Stimulated activated CD4-positive, alpha-beta T cell treated with anti-CD3 and anti-CD28 coated beads, Interleukin-2, amount 100 ng/mL, for 24 hours (primary cell): ENCODE results near the gene PLCH2.

Experiments
- DNase-seq, 2 donors: peaks; one replicate each; pipeline ENCODE4 v3.0.0-alpha.2; 2020

PLCH2 gene

DNA sequence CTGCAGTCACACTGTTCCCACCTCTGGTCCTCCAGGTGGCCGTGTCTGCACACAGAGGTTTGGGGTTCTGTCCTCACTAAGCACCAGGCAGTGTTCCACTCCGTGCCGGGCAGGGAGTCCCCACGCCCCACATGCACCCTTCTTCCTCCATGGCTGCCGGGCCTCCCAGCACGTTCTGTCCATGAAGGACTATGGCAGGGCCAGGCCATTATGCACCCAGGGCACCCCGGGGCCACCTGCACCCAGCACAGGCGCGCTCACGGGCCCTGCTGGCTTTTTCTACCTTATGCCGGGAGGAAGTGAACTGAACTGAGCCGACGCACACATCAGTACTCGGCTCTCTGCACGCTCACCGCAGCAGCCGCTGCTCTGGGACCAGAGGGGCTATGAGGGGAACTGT lies 40.0 kb downstream of the PLCH2 start:
- no peak for DNase-seq

DNA sequence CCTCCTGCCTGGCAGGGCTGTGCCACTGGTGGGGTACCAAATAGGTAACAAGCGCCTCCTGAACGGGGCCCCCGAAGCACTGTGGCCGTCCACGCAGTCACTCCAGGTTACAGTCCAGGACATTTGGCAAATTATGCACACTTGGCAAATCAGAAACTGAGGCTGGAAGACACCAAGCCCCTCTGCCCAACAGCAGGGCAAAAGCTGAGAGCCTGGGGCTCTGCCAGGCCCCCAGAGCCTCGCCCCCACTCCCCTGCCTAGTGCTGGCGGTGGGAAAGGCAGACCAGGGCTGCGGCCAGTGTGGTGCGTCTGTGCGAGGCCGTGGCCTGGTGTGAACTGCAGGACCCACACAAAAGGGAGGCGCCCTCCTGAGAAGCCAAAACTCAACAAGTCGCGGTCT lies 40.9 kb downstream of the PLCH2 start:
- DNase-seq: no peak

- DNase-seq: no peak
Measured at GRCh38 chr1:2517966-2518365, 41.9 kb downstream of the PLCH2 start.

GRCh38 chr1:2518528-2518927 lies 42.4 kb downstream of the PLCH2 start:
- no peak for DNase-seq

- DNase-seq: no peak
Measured at GRCh38 chr1:2519029-2519685, 43.1 kb downstream of the PLCH2 start.

- no peak for DNase-seq
Measured at GRCh38 chr1:2519729-2520128, 43.6 kb downstream of the PLCH2 start.

DNA sequence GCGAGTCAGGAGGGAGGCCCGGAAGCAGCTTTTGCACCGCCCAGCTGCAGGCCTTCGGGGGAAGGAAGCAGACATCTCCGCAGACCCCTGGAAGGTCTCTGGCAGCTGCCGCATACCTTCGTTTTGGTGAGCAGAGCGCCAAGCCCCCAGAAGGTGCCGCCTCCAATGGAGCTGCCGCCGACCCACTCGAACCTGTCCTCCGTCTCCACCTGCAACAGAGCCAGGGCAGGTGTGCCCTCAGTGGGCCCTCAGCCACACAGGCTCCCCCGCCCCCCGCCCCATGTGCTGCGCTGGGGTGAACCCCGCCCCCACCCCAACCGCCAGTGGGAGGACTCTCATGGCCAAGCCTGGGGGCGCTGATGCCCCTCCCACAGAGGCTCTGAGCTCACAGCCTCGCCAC lies 44.1 kb downstream of the PLCH2 start:
- no peak for DNase-seq

DNA sequence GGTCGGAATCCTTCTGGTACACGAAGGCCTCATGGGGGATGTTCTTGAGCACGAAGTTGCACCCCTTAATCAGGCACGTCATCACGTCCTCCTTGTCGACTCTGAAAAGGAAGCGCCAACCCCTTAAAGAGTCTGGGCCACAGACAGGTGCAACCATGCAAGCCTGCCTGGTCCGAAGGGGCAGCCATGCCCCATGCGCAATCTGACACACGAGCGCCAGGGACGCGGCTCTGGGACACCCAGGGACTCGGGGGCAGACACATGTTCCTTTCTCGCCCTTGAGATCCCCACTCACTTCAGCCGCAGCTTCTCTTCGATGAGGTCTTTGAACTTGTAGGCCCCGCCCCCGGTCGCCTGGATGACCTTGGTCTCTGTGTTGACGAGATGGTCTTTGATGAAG lies 44.7 kb downstream of the PLCH2 start:
- no peak for DNase-seq

DNA sequence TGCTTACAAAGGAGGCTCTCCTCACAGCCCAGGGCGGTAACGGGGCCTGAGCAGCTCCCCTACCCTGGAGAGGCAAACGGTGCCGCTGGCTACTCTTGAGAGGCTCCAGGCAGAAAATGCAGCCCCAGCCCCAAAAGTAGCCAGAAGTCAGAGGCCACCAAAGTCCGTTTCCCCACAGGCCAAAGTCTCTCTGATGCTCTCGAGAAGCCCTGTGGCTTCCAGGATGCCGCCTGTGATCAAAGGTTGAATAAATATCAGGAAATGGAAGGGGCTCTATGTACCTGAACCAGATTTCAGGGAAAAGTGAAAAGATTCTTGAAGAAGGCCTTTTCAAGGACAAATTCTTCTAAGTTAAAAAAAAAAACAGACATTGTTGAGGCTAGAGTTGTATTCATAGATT lies 46.1 kb downstream of the PLCH2 start:
- DNase-seq: no peak

GRCh38 chr1:2523191-2523890 lies 47.3 kb downstream of the PLCH2 start:
- DNase-seq: peak in 1 of 2 donors; percentile 35

GRCh38 chr1:2523891-2524609 lies 48.0 kb downstream of the PLCH2 start:
- peak in 1 of 2 donors; percentile 39 for DNase-seq

- no peak for DNase-seq
Measured at GRCh38 chr1:2525572-2525919, 49.5 kb downstream of the PLCH2 start.

DNA sequence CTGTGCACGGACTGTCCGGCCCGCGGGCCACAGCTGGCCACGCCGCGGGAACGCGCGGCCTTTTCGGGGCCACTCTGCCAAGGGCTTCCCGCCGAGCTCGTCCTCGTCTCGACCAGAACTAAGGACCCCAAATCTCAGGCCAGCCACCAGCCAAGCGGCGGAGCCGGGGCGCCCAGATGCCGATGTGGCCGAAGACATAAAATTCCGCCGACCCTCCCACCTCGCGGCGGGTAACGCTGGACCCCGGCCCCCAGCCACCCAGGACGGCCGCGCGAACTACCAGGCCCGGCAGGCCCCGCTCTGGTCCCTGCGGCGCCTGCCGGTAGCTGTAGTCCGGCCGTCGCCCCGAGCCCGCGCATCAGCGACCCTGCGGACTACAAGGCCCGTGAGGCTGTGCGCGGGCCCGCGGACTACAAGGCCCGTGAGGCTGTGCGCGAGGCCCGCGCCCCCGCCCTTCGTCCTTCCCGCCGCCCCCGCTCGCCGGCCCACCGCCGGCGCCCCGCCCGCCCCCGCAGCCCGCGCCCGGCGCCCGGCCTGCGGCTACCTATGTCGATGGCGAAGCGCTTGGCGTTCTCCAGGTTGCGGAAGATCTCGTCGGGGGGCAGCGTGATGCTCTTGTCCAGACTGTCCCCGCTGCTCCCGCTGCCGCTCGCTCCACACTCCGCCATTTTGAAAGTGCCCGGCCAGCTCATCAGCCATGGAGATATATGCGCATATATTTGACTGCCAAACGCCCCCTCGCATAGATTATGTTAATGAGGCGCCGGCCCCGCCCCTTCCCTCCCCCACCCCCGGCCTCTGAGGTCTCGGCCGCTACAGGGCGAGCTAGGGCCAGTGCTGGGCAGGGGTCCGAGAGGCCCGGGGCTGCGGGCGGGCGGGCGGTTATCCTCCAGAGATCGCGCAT lies 50.1 kb downstream of the PLCH2 start, which contains the start of gene PANK4:
Gene PANK4, minus strand, starts transcription at position 677 of the 904 bp plus-strand sequence. Its CDS starts 9 bp downstream, at position 668.
- DNase-seq: peak; percentile 89 to 91

DNA sequence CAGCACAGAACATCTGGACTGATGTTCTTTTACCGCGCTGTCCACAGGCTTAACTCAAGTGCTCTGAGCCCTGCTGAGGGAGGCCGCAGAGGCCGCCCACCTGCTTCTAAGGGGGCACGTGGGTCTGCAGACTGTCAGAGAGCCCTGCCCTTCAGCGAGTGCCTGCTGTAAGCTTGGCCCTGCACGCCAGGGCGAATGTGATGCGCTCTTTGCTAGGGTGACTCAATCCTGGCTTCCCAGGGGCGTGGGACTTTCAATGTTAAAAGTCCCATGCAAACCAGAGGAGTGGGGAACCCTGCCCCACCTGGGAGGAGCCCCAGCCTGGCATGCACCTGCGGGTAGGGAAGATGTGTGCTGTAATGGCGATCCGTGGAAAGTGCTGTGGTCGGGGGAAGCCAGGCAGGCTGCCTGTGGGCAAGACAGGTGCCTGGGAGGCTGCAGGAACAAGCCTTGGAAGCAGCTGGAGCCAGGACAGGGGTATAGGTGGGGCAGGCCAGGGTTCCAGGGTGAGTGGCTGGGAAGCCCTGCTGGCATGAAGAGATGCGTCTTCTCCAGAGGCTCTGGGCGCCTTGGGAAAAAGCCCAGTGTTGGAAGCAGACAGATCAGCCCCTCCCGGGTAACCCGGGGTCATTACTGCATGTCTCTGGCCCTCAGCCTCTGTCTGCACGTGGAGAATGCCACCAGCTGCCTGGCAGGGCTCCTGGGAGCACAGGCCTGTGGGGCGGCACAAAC lies 50.9 kb downstream of the PLCH2 start:
- peak; percentile 73 for DNase-seq

DNA sequence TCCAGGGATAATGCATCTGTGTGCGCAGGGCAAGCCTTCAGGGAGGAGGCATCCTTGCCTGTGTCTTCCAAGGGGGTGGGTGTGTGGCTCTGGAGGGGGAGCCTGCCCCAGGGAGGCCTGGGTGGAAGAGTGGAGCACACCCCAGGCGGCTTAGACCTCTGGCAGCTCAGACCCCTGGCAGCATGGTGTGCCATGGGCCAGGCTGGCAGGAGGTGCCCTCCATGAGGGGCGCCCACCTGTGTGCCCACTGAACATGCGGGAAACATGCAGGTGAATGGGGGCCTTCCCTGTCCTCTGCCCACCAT lies 51.4 kb downstream of the PLCH2 start:
- DNase-seq: no peak

- DNase-seq: no peak
Measured at GRCh38 chr1:2528016-2528415, 51.9 kb downstream of the PLCH2 start.

- DNase-seq: no peak
Measured at GRCh38 chr1:2528611-2528965, 52.5 kb downstream of the PLCH2 start.

- DNase-seq: peak in 1 of 2 donors; percentile 59
Measured at GRCh38 chr1:2528966-2529783, 53.1 kb downstream of the PLCH2 start.

DNA sequence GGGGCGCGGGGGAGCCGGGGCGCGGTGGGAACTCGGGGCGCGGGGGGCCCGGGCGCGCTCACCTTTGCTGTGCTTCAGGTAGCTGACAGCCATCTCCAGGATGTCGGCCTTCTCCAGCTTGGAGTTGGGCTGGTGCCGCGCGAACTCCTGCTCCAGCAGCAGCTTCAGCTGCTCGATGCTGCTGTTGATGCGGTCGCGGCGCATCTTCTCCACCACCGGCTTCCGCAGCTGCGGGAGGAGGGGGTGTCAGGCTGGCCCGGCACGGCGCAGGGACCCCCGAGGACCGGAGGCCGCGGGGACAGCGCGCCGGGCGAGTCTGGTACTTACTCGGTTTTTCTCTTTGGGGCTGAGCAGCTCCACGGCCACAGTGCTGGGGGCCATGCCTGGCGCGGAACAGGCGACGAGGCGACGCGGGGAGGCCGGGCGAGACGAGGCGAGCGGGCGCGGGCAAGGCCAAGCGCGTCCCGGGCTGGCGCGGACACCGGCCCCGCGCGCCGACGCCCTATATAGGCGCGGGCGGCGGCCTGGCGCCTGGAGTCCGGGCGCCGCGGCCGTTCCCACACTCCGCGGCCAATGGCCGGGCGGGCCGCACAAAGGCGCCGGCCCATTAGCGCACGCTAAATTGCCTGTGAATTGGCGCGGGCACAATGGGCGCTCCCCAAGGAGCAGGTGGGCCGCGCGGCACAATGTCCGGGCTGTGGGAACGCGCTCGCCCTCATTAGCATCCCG lies 53.9 kb downstream of the PLCH2 start, which contains the start of gene HES5:
Gene HES5, minus strand, starts transcription at position 480 of the 729 bp plus-strand sequence. Its CDS starts 99 bp downstream, at position 381.
- DNase-seq: no peak

GRCh38 chr1:2530513-2531361 lies 54.6 kb downstream of the PLCH2 start:
- no peak for DNase-seq
